HG03354 (cell line): ENCODE results near the gene DAPP1.
"Not testable (repeated sequence)": the region's sequence is repeated elsewhere in the genome, so short reads cannot be mapped to it uniquely, and the experiment has no call there.

Experiments
- ATAC-seq: cut with Tn5 transposase; IDR thresholded peaks from one replicate; pipeline ENCODE4 v1.9.1; 2021; ENCODE audit warnings: mild to moderate bottlenecking; ENCODE audit not compliant: unreplicated experiment, poor library complexity, severe bottlenecking

Gene DAPP1

DNA sequence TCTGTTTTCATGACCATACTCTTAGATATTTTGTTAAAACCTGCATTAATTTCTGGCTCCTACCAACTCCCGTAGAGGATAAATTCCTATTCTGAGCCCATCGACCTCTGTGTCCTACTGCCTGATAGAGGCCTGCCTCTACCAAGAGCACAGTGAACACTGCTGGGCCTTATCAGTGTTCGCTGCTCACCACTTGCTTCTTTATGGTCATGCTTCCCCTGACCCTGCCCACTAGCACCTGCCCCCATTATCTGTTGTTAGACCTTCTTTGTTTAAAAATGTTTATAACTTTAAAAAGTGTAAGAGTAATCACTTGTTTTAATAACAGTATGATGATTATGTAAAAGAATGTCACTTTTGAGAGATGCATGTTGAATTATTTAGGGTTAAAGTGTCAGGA is 6.1 kb downstream of the DAPP1 start:
- no peak for ATAC-seq

DNA sequence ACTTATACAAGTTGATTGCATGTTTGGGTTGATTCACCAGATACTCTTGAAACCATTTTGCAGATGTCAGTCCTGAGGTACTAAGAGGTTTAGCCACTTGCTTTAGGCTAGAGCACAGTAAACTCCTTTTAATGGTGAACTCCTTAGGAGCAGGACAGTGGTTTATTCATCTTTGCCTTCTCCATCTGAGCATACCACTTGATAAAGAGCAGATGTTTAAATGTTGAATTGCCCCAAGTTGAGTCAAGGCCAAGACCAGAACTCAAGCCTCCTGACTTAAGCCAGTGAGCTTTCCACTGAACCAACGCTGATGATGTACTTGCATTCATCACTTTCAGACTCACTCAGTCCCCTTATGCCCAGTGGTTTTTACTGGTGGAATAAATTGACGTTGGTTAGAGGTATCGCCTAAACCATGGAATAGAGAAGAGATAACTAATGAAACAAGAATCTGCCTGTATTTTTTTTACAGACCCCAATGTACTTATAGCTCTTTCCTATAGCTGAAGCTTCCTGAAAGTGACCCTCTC is 7.5 kb downstream of the DAPP1 start:
- ATAC-seq = no peak

DNA sequence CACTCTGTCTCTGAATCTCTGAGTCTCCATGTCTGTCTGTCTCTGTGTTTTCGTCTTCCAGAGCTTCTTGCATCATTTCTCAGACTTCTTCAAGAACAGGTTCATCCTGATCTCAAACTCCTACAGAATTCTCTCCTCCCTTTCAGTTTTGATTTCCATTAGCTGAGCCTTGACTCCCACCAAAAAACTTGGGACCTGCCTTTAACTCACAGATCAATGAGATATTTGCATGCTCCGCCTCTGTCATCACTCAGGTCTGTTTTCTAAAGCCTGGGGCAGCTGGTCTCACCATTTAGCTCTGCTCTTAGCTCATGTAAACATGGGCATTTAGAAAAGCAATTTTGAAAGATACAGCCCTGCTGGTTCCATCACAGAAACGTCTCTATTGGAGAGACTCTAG is 8.6 kb downstream of the DAPP1 start:
- no peak for ATAC-seq

DNA sequence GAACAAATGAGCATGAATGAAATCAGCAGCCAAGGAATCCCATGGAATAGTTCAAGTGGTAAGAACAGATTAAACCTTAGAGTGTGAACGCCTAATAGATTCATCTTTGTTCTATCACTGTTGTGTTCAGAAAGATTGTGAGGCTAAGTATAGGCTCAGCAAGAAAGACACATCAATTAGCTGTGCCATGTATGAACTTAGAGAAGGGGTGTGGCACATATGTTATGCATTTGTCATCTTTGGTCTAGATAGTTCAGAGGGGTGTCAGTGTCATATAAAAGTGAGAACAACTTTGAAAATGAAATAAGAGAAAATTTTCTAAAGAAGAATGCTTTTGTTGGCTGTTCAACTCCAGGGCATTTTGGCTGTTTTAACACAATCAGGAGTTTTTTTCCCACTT is 9.4 kb downstream of the DAPP1 start:
- no peak for ATAC-seq

DNA sequence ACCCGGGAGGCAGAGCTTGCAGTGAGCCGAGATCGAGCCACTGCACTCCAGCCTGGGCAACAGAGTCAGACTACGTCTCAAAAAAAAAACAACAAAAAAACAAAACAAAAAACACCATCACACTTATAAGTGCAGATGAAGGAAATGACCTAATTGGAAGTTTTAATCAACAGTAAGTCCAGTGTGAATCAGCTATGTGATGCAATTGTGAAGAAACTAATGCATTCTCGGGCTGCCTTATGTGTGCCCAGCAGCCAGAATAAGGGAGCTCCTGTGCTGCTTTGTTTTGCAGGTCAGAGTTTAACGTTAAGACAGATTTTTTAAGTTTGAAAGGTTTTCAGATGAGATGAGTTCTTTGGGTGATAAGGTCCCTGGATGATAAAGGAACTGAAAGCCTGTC is 10.8 kb downstream of the DAPP1 start:
- ATAC-seq = no peak

DNA sequence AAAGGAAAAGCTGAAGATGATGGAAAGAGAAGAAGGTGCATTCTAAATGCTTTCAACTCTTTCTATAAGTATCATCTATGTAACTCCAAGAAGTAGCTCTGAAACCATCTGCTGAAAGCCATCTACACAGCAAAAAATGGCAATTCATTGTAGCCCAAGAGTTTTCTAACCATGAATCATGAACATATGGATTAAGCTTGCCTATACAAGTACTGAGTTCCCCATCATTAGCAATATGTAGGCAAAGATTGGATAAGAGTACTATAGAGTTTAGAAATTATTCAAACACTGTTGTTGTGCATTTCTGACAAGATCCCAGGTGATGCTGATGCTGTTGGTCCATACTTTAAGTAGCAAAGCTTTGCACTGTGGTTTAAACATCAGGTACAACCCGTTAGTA is 11.2 kb downstream of the DAPP1 start:
- ATAC-seq = no peak

DNA sequence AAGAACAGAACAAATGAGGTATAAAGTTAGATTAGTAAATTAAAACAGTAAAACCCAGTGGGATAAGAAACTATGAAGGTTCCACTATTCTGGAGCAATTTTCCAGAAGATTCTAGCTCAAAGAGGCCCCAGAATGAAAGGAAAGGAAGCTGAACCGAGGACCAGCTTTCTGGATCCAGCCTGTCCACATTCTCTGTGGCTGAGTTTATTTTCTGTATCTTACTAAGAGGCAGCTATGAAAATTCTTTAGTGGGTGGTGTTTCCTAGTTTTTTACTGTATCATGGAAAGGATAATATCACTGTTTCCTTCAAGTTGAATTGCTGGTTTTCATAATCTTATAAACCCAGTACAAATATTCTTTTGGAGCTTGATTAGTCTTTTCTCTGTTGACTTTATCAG is 11.8 kb downstream of the DAPP1 start:
- no peak for ATAC-seq

DNA sequence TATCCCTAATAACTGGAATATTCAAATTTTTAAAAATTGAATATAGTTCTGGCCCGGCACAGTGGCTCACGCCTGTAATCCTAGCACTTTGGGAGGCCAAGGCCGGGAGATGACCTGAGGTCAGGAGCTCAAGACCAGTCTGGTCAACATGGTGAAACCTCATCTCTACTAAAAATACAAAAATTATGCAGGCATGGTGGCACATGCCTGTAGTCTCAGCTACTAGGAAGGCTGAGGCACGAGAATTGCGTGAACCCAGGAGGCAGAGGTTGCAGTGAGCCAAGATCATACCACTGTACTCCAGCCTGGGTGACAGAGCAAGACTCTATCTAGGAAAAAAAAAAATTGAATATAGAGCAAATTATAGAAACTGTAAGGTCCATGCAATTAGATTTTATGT is 13.4 kb downstream of the DAPP1 start:
- not testable (repeated sequence) for ATAC-seq

DNA sequence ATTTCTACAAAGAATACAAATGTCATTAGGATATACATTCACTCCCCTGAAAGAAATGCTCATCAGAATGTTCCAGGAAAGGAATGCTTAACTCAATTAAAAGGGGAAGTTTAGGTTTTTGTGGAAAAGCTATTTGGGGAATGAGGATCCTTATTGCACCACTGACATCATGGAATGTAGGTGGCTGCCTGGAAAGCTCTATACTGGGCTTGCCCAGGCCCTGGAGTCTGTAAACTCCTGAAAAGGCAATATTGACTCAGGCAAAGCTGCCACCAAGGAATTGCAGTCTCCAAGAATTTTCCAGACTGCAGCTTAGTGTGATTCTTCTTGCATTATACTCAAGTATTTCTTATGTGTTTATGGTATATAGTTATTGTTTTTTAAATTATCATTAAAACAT is 15.7 kb downstream of the DAPP1 start:
- ATAC-seq = no peak

DNA sequence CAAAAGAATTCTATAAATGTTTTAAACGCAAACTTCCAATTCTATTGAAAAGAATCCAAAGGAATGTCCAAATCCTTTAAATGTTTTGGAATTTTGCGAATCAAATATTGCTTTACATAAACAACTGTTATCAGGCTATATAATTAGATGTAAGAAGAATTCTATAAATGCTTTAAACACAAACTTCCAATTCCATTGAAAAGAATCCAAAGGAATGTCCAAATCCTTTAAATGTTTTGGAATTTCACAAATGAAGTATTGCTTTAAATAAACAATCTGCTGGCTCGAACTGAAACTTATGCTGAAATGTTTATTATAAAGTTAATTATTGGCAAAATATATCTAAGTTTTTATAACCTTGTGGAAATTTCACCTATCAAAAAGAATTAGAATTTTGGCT is 16.1 kb downstream of the DAPP1 start:
- no peak for ATAC-seq

DNA sequence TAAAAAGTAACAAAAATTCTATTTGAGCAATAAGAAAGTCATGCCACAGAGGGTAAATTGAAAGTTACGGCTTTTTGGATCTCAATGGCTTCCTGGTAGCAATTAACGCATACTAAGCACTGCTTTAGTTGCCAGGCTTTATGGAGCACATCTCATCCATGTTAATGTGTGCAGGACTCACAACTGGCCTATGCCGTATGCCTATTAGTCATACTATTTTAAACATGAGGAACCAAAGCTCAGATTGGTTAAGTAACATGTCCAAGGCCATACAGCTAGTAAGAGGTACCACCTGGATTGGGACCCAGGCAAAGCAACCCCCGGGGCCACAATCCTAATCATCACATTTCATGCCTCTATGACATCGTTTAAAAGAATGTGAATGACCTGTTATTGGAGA is 17.1 kb downstream of the DAPP1 start:
- ATAC-seq = no peak

DNA sequence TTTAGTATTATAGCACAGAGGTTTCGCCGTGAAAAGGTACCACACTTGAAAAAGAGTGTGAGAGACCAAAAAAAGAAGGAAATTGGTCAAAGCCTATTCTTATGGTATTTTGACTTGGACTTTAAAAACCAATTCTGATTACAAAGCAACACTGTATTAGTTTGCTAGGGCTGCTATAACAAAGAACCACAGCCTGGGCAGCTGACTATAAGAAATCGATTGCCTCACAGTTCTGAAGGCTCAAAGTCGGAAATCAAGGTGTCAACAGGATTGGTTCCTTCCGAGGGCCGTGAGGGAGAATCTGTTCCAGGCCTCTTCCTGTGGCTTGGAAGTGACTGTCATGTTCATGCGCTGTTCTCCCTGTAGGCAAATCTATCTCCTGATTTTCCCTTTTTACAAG is 17.9 kb downstream of the DAPP1 start:
- no peak for ATAC-seq

DNA sequence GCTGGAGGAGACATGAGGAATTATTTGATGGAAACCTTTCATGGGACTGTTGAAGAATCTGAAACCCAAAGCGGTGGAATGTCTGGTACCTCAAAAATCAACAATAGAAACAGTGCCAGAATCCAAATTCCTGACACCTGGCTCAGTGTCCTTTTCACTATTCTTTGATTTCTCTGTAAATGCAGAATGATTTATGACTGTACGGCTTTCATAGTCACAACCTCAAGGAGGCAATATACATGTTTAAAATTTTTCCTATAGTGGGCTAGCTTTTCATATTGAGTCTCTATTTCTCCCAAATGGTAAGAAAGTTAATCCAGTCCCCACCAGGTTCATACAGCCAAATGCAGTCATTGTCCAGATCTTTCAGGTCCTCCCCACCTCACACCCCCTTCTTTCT is 19.3 kb downstream of the DAPP1 start:
- ATAC-seq = no peak

DNA sequence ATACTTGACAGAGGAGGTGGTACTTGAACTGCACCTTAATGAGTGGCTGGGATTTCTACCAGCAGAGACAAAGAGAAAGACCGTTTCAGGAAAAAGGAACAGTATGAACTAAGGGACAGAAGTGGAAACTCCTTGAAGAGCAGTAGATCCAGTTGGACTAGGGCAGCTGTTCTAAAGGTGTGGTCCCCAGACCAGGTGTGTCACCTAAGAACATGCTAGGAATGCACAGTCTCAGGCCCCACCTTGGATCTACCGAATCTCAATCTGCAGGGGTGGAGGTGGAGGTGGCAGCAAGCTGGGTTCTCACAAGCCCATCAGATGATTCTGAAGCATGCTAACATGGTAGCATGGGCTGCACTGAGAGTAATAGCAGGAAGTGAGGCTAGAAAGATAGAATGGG is 22.3 kb downstream of the DAPP1 start:
- ATAC-seq = no peak

DNA sequence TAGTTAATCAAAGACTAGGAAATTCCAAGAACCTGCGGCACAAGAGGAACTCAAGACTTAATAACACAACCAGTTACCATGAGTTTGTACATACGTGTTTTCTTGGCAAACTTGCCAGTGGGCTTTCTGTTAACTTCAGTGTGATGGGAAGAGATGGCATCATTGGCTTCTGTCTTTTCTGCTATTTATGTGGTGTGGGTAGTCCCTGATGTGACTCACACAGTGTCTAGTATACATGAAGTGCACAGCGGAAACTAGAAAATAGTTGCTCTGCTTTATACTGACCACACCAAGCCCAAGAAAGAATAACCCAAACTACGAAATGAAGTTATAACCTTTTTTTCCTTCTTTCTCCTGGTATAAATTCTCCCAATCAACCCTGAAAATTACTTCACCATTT is 24.5 kb downstream of the DAPP1 start:
- ATAC-seq = no peak

DNA sequence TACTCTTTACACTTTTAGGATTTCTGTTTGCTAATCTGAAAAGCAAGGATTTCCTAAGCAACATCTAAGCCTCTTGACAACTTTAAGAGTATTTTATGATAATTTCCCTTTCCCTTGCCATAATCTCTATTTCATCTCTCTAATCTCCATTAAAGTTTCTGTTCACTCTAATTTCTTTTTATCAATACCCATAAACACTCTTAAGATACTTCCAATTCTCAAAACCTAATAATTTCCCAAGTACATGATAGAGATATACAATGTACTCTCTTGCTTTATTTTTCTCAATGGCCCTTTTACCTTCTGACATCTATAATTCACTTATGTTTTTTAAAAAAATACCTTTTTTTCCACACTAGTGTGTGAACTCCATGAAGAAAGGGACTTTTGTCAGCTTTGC is 26.8 kb downstream of the DAPP1 start:
- ATAC-seq = no peak

DNA sequence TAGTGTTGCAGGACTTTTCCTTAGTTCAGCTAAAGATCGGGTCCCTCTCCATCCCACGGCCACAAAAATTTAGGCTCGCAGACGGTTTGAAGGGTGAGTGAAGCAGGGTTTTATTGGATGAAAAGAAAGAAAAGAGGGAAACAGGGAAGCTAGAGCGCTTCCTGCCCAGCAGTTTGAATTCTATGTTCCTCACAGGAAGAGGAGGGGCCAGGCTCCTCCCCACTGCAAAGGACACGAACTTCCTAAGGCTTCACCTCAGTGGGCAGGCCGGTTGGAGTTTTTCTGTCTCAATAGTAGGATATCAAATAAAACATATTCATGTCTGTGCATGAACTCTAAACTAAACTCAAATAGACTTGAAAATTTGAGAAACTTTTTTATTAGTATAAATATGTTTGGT is 27.4 kb downstream of the DAPP1 start:
- no peak for ATAC-seq

DNA sequence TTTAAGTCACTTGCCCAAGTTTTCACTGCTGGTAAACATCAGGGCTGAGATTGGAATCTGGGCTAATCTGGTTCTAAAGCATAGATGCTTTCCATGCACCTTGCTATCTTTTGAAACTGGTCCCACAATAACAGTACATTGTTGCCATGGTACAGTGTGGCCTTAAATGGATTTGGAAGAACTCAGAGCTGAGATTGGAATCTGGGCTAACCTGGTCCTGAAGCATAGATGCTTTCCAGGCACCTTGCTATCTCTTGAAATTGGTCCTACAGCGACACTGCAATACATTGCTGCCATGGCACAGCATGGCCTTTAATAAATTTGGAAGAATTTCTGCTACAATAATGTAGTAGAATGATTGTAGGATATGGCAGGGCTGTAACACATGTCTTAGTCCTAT is 28.6 kb downstream of the DAPP1 start:
- ATAC-seq = no peak

DNA sequence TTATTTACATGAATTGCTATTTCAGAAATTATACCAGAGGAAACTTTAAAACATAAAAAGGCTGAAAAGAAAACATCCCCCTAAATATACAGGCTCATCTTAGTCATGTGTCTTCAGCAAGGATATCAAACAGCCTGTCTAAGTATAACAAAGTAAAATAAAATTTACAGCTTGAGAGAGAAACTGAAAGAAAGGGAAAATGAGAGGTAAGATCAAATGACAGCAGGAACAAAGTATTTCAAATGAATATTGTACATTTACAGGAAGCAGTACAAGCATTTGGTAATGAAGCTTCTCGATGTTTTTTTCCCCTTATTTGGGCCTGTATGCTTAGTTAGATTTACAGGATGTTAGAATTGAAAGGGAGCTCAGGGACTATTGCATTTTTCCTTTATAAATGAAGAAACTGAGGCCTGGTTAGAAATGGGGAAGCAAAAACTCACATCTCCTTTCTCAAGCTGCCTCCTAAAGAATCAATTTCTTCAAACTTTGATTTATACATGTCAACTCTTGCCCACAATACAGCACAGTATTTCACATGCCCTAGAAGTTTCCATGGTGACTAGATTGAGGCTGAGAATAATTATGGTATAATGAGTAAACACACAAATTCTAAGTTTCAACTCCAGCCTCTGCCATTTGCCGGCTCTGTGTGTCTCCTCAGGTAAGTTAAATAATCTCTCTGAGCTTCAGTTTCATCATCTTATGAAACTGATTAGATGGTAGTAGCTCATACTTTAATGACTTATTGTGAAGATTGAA is 29.3 kb downstream of the DAPP1 start:
- ATAC-seq = peak; percentile 39

DNA sequence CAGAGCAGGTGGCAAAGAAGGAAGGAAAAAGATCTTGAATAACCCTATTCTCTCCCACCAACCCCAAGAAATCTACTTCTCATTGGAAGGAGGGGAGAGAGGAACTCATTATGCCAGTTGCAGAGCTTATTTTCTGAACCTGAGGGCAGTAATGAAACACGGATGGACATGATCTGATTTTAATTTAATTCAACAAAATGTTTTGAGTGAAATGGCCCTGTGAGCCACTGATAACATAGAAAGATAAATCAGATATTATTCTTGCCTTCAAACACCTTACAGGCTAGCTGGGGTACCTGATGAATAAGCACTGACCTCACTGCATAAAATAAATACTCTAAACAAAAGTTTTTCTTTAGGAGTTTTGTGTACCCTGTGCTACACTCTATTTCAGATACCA is 30.3 kb downstream of the DAPP1 start:
- no peak for ATAC-seq

DNA sequence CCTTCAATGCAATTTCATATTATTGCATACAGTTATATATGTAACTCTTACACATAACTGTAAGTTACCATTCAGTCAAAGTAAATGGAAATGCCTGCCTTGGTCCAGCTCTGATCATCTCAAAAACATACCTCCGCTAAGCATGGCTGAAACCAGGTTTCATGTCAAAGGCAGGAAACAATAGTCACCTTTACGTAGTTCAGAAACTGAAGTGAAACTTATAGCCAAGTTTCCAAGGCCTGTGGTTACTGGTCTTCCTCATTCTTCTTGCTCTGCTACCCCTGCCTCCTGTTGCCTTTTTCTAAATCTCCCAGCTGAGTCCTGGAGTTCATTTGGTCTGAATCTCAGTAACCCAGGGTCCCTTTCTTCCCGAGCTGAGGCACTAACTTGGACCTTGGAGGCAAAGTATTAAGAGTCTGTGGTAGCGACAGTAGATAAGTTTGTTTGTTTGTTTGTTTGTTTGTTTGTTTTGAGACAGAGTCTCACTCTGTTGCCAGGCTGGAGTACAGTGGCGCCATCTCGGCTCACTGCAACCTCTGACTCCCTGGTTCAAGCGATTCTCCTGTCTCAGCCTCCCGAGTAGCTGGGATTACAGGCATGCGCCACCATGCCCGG is 30.8 kb downstream of the DAPP1 start:
- peak; percentile 66 for ATAC-seq

DNA sequence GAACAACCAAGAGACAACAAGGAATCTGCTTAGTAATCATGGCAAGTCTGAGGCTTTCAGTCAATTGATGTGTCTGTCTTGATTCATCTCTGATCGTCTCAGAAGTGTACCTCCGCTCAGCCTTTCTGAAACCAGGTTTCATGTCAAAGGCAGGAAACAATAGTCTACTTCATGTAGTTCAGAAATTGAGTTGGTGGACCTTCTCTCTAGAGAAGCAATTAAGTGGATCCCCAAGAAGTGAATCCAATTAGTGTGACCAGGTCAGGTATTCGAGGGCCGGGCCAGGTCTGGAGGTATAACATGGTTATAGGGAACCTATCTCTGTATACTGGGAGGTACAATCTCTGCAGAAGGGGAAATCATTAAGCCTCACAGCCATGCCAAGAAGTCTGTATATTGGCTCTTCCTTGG is 32.0 kb downstream of the DAPP1 start:
- peak; percentile 40 for ATAC-seq
